COLO668 (cell line): ENCODE measurements around the gene SASH3.
A peak's percentile ranks its signal among the peaks of the same experiment; 100 is the strongest.

Source experiments
- DNase-seq: peaks from one replicate; lab custom pipeline; 2025; ENCODE audit not compliant: unreplicated experiment; lab: John Stamatoyannopoulos, UW

SASH3 gene

DNA sequence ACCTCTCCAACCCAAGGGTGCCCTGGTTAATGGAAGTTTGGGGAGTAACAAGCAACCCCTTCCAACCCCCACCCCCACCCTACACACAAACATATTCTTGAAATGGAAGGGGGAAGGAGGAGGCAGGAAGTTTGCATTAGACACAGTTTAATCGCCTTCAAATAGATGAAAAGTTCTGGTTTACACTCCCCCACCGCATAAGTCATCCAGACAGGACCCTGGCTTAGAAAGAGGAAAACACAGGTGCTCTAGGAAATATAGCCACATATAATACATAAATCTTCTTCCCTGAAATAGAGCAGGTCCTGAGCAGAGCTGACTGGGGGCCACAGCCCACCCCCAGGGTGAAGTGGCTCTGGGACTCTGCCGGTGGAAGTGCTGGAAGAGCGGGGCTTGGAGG is 25.1 kb downstream of the SASH3 start:
- no peak for DNase-seq

DNA sequence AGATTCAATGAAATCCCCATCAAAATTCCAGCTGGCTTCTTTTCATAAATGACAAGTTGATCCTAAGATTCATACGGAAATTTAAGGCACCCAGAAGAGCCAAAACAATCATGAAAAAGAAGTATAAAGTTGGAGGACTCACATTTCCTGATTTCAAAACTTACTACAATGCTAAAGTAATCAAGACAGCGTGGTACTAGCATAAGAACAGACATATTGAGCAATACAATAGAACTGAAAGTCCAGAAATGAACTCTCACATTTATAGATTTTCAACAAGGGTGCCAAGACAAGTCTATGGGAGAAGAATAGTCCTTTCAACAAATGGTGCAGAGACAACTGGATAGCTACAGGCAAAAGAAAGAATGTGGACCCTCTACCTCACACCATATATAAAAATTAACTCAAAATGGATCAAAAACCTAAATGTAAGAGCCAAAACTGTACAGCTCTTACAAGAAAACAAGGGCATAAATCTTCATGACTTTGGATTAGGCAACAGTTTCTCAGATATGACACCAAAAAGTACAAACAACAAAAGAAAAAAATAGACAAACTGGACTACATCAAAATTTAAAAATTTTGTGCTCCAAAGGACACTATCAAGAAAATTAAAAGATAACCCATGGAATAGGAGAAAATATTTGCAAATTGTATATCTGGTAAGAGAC is 28.5 kb downstream of the SASH3 start:
- DNase-seq, result no peak

GRCh38 chrX:129808829-129809796 is 29.4 kb downstream of the SASH3 start:
- no peak for DNase-seq

DNA sequence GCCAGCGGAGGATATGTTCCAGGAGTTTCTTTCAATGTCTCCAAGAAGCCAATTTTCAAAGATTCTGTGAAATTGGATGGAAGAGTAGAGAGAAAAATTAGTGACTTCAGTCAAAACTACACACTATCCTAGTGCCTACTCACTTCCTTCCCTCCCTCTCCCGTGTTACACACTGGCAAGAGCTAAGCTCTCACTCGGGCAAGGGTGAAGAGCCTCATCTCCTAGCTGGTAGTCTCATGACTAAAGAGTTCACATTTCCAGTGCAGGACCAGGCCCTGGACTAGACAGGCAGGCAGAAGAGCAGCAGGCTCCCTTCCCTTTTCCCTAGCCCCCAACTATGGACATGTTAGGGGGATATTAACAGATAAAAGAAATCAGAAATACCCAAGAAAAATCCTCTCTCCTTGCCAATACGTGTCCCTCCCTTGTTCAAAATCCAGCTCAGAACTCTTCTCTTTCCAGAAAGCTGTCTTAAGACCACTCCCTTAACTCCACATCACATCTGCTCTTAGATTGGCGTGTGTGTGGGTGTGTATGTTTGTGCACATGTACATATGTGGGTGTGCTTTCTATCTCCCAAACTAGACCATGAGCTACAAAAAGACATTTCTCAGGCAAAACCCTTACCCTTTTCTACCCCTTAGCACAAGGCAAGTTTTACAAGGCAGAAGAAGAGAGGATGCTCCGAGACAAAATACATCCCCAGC is 34.1 kb downstream of the SASH3 start:
- no peak for DNase-seq

DNA sequence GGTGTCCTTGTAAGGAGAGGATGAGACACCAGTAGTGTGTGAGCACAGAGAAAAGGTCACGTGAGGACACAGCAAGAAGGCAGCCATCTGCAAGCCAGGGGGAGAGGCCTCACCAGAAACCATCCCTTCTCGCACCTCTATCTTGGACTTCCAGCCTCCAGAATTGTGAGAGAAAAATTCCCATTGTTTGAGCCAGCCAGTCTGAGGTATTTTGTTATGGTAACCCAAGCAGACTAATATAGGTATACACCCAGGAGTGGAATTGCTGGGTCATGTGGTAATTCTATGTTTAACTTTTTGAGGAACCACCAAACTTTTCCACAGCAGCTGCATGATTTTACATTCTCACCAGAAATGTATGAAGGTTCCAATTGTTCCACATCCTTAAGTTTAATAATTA is 38.4 kb downstream of the SASH3 start:
- no peak for DNase-seq

DNA sequence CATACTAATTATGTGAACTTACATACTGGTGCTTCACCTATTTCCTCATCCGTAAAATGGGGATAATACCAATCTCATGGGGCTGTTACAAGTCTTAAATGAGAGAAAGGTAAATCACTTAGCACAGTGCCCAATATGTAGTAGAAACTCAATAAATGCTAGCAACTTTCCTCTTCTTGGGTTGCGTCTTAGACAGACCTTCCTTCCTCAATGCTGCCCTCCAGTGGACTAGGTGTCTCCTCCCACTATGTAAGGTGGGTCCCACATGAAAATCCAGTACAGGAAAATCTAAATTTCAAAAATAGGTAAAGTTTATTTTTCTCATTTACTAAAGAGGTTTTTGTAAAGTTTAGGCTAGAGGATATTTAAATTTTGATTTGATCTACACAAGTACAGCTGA is 43.4 kb downstream of the SASH3 start:
- DNase-seq, result peak; percentile 8

DNA sequence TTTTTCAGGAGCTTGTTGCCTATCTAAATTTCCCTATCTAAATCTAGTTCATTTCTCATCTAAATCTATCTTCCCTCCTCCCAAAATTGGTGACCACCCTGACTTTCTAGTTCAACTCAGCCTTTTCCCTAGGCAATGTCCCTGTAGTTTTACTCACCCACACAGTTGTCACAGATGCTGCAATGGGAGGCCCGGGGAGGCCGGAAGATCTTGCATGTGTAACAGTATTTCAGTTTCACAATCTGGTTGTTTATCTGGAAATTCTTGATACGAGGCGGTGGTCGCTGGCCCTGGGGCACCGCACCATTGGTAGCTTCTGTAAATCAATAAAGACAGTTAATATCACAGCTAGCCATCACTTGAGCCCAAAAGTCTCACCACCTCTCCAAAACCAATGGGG is 43.8 kb downstream of the SASH3 start:
- DNase-seq, result no peak

DNA sequence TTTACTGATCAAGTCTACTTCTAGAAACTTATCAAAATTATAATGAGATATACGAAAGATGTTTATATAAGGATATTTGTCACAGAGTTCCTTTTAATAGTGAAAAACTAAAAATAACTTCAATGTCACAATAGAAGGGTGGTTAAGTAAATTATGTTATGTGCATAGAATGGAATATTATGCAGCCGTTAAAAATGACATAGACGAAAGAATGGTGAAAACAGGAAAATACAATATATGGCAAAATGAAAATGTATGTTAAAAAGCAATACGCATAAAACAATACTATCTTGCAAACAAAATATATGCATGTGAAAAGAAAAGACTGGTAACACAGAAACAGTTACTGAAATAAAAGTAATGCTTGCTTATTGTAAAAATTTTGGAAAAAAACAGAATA is 44.9 kb downstream of the SASH3 start:
- DNase-seq, result no peak

DNA sequence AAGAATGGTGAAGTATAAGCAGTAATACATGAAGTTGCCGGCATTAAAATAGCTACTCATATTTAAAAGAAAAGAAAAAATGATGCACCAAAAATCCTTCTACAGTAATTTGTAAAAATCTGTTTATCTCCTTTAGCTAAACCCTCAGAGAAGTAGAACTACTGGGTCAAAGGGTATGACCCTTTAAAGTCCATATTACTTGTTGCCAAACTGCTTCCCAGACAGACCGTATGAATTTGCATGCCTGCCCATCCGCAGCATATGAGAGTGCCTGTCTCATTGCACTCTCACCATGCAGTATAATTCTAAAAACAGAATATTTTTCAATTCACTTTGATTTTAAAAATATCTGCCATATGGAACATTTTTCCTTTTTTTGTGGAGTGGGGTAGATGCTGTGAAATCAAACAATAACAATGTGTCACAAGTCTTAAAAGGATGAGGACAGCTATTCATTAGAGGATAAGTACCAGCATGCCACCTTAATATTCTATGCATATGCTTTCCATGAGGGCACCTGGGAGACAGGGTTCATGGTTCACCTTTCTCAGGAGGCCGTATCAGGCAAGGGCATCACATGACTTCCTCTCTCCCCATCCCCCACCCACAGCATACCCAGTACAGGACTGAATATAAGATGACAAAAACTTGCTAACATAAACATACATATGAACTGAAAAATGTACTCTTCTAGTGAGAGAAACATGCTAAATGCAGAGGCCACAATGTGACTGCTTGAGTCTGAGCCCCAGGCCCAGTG is 46.2 kb downstream of the SASH3 start:
- peak; percentile 32 for DNase-seq

DNA sequence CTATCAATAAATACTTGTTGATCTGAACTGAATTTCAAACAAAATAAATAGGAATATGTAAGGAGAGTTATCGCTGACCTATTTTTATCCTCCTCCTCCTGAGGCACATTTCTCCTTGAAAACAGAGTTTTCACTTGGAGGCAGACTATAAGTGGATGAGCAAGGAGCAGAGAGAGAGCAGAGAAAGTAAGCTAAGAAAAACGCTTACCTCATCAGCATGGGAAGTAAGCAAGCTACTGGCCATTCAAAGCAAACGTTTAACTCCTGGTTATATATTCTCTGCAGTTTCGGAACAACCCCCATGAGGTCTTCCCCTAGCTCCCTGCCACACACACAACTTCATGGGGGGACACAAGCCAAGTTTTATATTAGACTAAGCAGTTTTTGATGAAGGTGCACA is 50.7 kb downstream of the SASH3 start:
- DNase-seq, result no peak

GRCh38 chrX:129831091-129831885 is 51.5 kb downstream of the SASH3 start:
- peak; percentile 60 for DNase-seq

DNA sequence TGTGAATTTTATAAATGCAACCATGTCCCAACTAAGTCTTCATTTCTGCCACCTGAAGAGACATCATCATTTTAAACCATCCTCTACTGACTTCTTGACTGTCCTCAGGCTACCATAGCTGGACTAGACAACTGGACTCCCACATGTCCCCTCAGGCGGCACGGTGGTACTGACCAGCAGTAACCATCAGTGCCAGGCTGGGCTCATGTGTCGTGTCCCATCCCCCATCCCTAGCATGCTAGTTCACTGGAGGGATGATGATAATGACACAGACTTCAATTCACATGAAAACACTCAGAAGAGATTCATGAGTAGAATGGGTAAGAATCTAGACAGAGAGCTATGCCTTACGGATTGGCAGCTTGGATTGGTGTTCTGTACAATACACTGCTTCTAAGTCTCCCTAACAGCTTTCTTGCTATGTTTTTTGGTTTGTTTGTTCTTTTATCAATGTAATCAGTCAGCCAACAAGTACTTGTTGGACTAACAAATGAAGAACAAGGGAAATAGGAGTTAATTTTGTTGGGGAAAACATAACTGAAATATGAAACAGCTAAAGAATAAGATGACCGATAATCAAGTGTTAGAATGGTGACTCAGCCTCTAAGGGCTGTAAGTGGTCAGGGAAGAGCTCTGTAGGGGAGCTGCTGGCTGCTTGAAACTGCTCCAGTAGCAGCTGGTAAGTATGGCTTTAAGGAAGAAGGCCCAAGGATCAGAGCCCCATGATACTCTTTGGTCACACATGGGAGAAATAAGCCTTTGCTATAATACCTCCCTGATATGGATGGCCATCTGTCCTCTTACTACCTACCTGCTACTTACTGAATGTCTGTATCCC is 53.6 kb downstream of the SASH3 start:
- peak; percentile 6 for DNase-seq

DNA sequence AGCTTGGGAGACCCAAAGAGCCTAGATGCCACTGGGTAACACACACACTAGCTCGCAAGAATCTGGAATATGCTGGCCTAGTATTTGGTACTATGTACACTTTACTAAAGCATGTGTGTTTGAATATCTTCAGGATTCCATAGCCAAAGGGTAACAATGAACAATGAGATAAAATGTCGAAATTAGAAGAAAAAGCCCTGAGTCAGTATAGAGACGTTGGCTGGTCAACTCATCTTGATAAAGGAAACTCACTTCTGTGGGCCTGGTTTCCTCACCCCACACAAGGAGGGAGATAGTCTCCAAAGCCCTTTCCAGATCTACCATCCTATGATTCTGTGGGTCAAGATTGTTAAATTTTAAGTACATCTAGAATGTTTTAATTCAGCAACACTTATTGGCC is 57.1 kb downstream of the SASH3 start:
- no peak for DNase-seq

DNA sequence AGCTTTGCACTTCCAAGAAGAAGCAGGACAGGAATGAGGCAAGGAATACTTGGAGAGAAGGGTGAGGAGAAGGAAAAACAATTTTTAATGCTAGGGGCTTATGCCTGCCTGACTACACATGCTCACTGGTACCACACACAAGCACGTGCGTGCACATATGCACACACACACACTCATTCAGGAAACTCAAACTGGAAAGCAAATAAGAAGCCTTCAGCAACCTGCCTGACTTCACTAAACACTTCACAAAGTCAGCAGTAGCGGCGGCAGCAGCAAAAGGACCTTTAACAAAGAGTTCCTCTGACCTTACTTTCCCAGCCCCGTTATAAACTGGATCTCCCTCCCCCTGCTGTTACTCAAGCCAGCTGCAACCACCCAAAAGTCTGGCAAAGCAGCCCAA is 60.6 kb downstream of the SASH3 start:
- DNase-seq, result no peak

DNA sequence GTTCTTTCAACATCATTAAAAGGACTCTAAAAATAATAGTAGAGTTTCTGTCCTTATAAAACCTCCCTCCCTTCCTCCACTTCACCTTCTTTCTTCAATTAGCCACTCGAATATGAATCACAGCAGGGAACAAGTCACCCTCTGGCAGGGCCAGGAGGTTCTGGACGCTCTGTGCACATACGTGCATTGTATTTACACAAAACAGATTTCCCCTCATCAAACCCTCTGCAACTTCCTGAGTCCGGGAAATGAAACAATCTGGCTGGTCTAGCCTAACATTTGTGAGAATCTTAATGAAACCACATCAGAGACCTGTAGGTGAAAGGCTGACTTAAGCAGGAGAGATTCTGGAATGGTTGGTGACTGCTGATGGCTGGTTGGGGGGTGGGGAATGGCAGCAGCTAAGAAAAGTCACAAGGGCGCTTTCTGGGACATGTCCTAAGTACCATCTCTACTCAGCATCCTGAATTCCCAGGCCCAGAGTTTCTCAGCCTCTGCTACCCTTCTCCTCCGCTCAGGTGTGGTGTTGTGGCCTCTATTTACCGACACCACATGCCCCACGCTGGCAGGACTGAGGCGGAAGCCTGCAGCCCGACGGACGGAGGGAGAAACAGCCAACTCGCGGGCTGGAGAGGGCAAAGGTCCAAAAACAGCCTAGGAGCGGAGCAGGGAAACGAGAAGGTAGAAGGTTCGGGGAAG is 62.9 kb downstream of the SASH3 start:
- peak; percentile 43 for DNase-seq

GRCh38 chrX:129843209-129843458 is 63.4 kb downstream of the SASH3 start:
- peak; percentile 43 for DNase-seq

DNA sequence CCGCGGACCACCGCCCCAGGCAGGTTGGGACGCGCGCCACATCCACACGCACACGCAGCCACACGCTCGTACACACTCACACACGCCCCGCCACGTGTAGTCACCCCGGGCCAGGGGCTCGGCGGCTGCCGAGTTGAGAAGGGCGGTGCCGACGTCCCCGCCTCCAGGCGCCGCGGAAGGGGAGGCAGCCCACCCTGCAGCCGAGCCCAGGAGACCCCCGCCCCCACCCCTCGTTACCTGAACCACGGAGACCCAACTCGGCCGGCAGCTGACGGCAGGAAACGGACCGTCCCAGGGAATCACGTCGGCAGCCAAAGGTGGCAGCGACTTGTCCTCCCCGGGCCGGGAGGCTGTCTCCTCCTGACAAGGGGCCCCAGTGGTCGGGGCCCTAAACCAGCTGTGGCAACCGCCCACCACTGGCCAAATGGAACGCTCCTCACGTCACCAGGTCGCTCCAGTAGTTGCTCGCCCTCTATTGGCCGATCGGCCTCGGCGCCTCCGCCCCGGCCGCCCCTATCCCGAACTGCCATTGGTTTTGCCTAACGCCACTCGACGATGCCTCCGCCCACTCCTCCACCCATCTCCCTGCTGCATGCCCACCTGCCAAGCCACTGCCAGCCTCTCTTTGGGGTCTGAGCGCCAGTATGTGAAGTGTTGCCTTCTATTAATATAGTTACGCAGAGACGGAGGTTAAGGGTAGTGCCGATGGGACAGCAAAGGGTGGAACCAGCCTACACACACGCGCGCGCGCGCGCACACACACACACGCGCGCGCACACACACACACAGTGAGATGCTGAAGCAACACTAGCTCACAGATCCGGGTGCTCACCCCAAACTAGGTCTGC is 63.9 kb downstream of the SASH3 start, which contains the start of gene ZDHHC9:
Gene ZDHHC9, minus strand, starts transcription at position 428 of the 848 bp plus-strand sequence. CDS start 1,941 bp downstream, outside the sequence.
- DNase-seq, result peak; percentile 89
